Karpas-422 (cell line): ENCODE measurements around the gene RBX1. TPM values are rescaled to one million over a fixed set of nuclear protein-coding genes. Genes with fewer than 3 reads are reported as not detected.

Source experiments
- DNase-seq: peaks from one replicate; pipeline ENCODE4 v3.0.0-alpha.2; 2015
- H2AFZ ChIP-seq: fragments of 200-600 bp; sonication (generic); 2 replicates; pipeline ENCODE4 v1.6.1; 2014; ENCODE audit warnings: antibody characterized with exemption, low read length, mixed read lengths
- H3K27ac ChIP-seq: fragments of 200-600 bp; sonication (generic); 2 replicates; pipeline ENCODE4 v1.5.1; 2014; ENCODE audit warnings: mild to moderate bottlenecking, low read length, moderate library complexity
- H3K27me3 ChIP-seq: fragments of 200-600 bp; sonication (generic); 2 replicates; pipeline ENCODE4 v1.6.1; 2014; ENCODE audit warnings: low read length, mixed read lengths
- H3K36me3 ChIP-seq: fragments of 200-600 bp; sonication (generic); 2 replicates; pipeline ENCODE4 v1.6.1; 2014; ENCODE audit warnings: low read length, mixed read lengths; ENCODE audit not compliant: insufficient read depth
- H3K4me1 ChIP-seq: fragments of 200-600 bp; sonication (generic); 2 replicates; pipeline ENCODE4 v1.6.1; 2014; ENCODE audit warnings: mild to moderate bottlenecking, low read length, mixed read lengths
- H3K4me2 ChIP-seq: fragments of 200-600 bp; sonication (generic); 2 replicates; pipeline ENCODE4 v1.6.1; 2014; ENCODE audit warnings: low read length, low read depth, mild to moderate bottlenecking; ENCODE audit not compliant: poor library complexity, severe bottlenecking
- H3K4me3 ChIP-seq: fragments of 200-600 bp; sonication (generic); 2 replicates; pipeline ENCODE4 v1.5.1; 2014; ENCODE audit warnings: mild to moderate bottlenecking, antibody characterized with exemption, low read length, mixed read lengths
- H3K79me2 ChIP-seq: fragments of 200-600 bp; sonication (generic); 2 replicates; pipeline ENCODE4 v1.6.1; 2014; ENCODE audit warnings: mild to moderate bottlenecking, low read length, mixed read lengths
- H3K9ac ChIP-seq: fragments of 200-600 bp; sonication (generic); 2 replicates; pipeline ENCODE4 v1.6.0; 2014; ENCODE audit warnings: low read length
- H3K9me2 ChIP-seq: fragments of 200-600 bp; sonication (generic), shearing (Covaris generic); replicated peaks from 2 replicates; pipeline ENCODE4 v1.6.0; 2014; ENCODE audit warnings: mild to moderate bottlenecking, low read length, moderate library complexity; ENCODE audit not compliant: insufficient read depth
- H3K9me3 ChIP-seq: fragments of 300-700, 200-600 bp; sonication (generic); 2 replicates; pipeline ENCODE4 v1.6.1; 2014; ENCODE audit warnings: low read length, mixed read lengths
- H4K20me1 ChIP-seq: fragments of 200-600 bp; sonication (generic); 2 replicates; pipeline ENCODE4 v1.6.1; 2014; ENCODE audit warnings: mild to moderate bottlenecking, antibody characterized with exemption, low read length, low read depth; ENCODE audit not compliant: insufficient read depth
- total RNA-seq: library from RNA; depleted of rRNA; stranded (reverse); fragments of >200 nt; shearing (Covaris generic); gene quantifications from 2 replicates; pipeline ENCODE4 v1.2.3, GENCODE V29; 2014; ENCODE audit warnings: low replicate concordance

The RBX1 gene
- total RNA-seq, 1 experiment from 2014 or later, result 86.1 TPM

GRCh38 chr22:40976866-40977700, 25.9 kb downstream of the RBX1 start:
- DNase-seq, result no peak
- Histone ChIP-seq H3K4me1 (peaks cover 4% of the 10 kb centered on the region), H3K79me2 (no peaks in the 10 kb centered on the region), H3K9me3 (no peaks in the 10 kb centered on the region), H3K9me2 (no peaks in the 10 kb centered on the region), H3K4me2 (no peak overlapping the region), H2AFZ (no peak overlapping the region), H3K27me3 (no peaks in the 10 kb centered on the region), H3K4me3 (no peak overlapping the region), H4K20me1 (no peaks in the 10 kb centered on the region), H3K9ac (no peak overlapping the region), H3K36me3 (no peaks in the 10 kb centered on the region), H3K27ac (no peak overlapping the region)

- H3K4me1 ChIP-seq, result peaks cover 22% of the 10 kb centered on the region
- H3K4me3 ChIP-seq, result no peak overlapping the region
- no peak overlapping the region for H3K9ac ChIP-seq
- H3K4me2 ChIP-seq, result no peak overlapping the region
- no peaks in the 10 kb centered on the region for H4K20me1 ChIP-seq
- no peak for DNase-seq
- H3K36me3 ChIP-seq, result no peaks in the 10 kb centered on the region
- H3K79me2 ChIP-seq, result no peaks in the 10 kb centered on the region
- no peaks in the 10 kb centered on the region for H3K27me3 ChIP-seq
- H2AFZ ChIP-seq, result no peak overlapping the region
- H3K27ac ChIP-seq, result no peak overlapping the region
- no peaks in the 10 kb centered on the region for H3K9me2 ChIP-seq
- no peaks in the 10 kb centered on the region for H3K9me3 ChIP-seq
These were observed 28.0 kb downstream of the RBX1 start for GRCh38 chr22:40979198-40979597.

DNA sequence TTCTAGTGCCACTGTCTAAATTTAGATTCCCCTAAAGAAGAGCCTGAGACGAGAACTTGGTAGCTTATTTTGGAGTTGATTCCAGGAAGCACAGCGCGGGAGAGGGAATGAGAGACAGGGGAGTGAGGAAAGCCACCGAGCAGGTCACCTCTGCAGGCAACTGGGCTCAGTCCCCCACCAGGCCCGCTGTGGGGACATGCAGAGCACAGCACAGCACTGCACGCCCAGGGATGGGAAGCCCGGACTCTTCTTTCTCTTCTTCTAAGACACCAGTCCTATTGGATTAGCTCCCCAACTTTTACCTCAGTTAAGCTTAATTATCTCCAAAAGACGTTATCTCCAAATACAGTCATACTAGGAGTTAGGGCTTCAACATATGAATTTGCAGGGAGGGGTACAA, 28.7 kb downstream of the RBX1 start:
- no peak overlapping the region for H3K9ac ChIP-seq
- no peaks in the 10 kb centered on the region for H3K9me2 ChIP-seq
- H3K27me3 ChIP-seq, result no peaks in the 10 kb centered on the region
- H4K20me1 ChIP-seq, result no peaks in the 10 kb centered on the region
- peaks cover 22% of the 10 kb centered on the region for H3K4me1 ChIP-seq
- H3K4me3 ChIP-seq, result no peak overlapping the region
- H3K79me2 ChIP-seq, result no peaks in the 10 kb centered on the region
- H3K4me2 ChIP-seq, result no peak overlapping the region
- no peaks in the 10 kb centered on the region for H3K9me3 ChIP-seq
- DNase-seq, result no peak
- H3K27ac ChIP-seq, result no peak overlapping the region
- no peak overlapping the region for H2AFZ ChIP-seq
- no peaks in the 10 kb centered on the region for H3K36me3 ChIP-seq

GRCh38 chr22:40982482-40983385, 31.6 kb downstream of the RBX1 start:
- Histone ChIP-seq H3K4me2 (peak overlapping the region; percentile 77), H3K27me3 (no peaks in the 10 kb centered on the region), H3K4me1 (peaks cover 22% of the 10 kb centered on the region), H4K20me1 (no peaks in the 10 kb centered on the region), H3K9me3 (no peaks in the 10 kb centered on the region), H3K79me2 (no peaks in the 10 kb centered on the region), H3K9ac (peak overlapping the region; percentile 61), H3K9me2 (no peaks in the 10 kb centered on the region), H3K27ac (peak overlapping the region; percentile 77), H2AFZ (peak overlapping the region; percentile 57; the same call in 1 of the 2 replicates), H3K36me3 (no peaks in the 10 kb centered on the region), H3K4me3 (peak overlapping the region; percentile 55; the same call in 1 of the 2 replicates)
- peak; percentile 86 for DNase-seq

DNA sequence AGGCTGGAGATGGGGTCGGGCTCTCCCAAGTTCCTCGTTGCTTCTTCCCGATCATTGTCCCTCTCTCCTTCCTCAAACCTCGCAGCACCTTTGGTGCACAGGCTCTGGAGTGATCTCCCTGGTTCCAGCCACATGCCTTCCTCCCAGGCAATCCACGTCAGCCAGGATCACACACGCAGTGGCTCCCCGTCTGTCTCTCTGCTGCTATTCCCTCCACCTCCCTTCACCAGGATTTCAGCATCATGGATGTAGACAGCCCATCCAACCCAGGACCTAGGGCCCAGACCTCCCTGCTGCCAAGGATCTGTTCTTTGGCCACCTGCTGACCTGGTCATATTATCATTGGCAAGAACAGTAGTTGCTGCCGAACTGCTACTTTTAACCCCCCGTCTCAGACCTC, 40.1 kb downstream of the RBX1 start:
- H3K27ac ChIP-seq, result no peak overlapping the region
- no peak overlapping the region for H3K4me2 ChIP-seq
- H3K9me2 ChIP-seq, result no peaks in the 10 kb centered on the region
- no peaks in the 10 kb centered on the region for H4K20me1 ChIP-seq
- H3K4me1 ChIP-seq, result no peaks in the 10 kb centered on the region
- no peaks in the 10 kb centered on the region for H3K9me3 ChIP-seq
- no peaks in the 10 kb centered on the region for H3K27me3 ChIP-seq
- no peak for DNase-seq
- H3K79me2 ChIP-seq, result no peaks in the 10 kb centered on the region
- no peak overlapping the region for H3K4me3 ChIP-seq
- no peak overlapping the region for H2AFZ ChIP-seq
- no peak overlapping the region for H3K9ac ChIP-seq
- no peaks in the 10 kb centered on the region for H3K36me3 ChIP-seq

DNA sequence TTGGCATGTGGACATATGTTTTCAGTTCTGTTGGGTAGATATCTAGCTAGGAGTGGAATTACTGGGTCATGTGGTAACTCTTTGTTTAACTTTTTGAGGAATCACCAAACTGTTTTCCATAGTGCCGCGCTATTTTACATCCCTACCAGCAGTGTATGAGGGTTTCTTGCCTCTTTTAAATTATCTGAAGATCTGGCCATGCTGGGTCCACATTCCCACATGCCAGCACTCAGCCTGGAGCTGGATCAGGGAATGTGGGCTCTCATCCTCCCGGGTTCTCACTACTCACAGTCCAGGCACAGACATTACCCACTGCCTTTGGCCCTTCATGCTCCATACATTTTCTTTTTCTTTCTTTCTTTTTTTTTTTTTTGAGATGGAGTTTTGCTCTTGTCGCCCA, 44.6 kb downstream of the RBX1 start:
- H3K27me3 ChIP-seq, result no peaks in the 10 kb centered on the region
- no peaks in the 10 kb centered on the region for H3K79me2 ChIP-seq
- no peak for DNase-seq
- H3K9me3 ChIP-seq, result no peaks in the 10 kb centered on the region
- H2AFZ ChIP-seq, result no peak overlapping the region
- no peak overlapping the region for H3K4me2 ChIP-seq
- H3K4me1 ChIP-seq, result no peaks in the 10 kb centered on the region
- H3K27ac ChIP-seq, result no peak overlapping the region
- no peaks in the 10 kb centered on the region for H3K9me2 ChIP-seq
- H4K20me1 ChIP-seq, result no peaks in the 10 kb centered on the region
- H3K4me3 ChIP-seq, result no peak overlapping the region
- no peaks in the 10 kb centered on the region for H3K36me3 ChIP-seq
- no peak overlapping the region for H3K9ac ChIP-seq

GRCh38 chr22:40997520-40997919, 46.3 kb downstream of the RBX1 start:
- H3K27me3 ChIP-seq, result no peaks in the 10 kb centered on the region
- H3K79me2 ChIP-seq, result no peaks in the 10 kb centered on the region
- no peaks in the 10 kb centered on the region for H3K4me1 ChIP-seq
- DNase-seq, result no peak
- no peaks in the 10 kb centered on the region for H3K9me3 ChIP-seq
- H3K36me3 ChIP-seq, result no peaks in the 10 kb centered on the region
- H4K20me1 ChIP-seq, result no peaks in the 10 kb centered on the region
- no peak overlapping the region for H3K27ac ChIP-seq
- H3K4me2 ChIP-seq, result no peak overlapping the region
- no peaks in the 10 kb centered on the region for H3K9me2 ChIP-seq
- H3K9ac ChIP-seq, result no peak overlapping the region
- H2AFZ ChIP-seq, result no peak overlapping the region
- H3K4me3 ChIP-seq, result no peak overlapping the region

GRCh38 chr22:41000040-41000565, 48.9 kb downstream of the RBX1 start:
- no peak overlapping the region for H2AFZ ChIP-seq
- DNase-seq, result no peak
- H3K9me3 ChIP-seq, result no peaks in the 10 kb centered on the region
- H3K4me3 ChIP-seq, result no peak overlapping the region
- no peaks in the 10 kb centered on the region for H3K9me2 ChIP-seq
- no peak overlapping the region for H3K27ac ChIP-seq
- H3K36me3 ChIP-seq, result no peaks in the 10 kb centered on the region
- no peaks in the 10 kb centered on the region for H4K20me1 ChIP-seq
- no peaks in the 10 kb centered on the region for H3K27me3 ChIP-seq
- no peak overlapping the region for H3K9ac ChIP-seq
- no peaks in the 10 kb centered on the region for H3K4me1 ChIP-seq
- no peak overlapping the region for H3K4me2 ChIP-seq
- H3K79me2 ChIP-seq, result no peaks in the 10 kb centered on the region
